Measurements from ENCODE around the gene PROP1.

- TF ChIP-seq POLR2AphosphoS5 (IDR thresholded peaks at IDR 0.05) (no peak), CTCF (IDR thresholded peaks at IDR 0.05) (no peak), POLR2A (IDR thresholded peaks at IDR 0.05) (no peak)
These were observed 29.8 kb downstream of the PROP1 start for GRCh38 chr5:177966009-177966838.
